Stimulated activated CD4-positive, alpha-beta T cell treated with anti-CD3 and anti-CD28 coated beads, Interleukin-2, amount 100 ng/mL, for 4 hours (primary cell): ENCODE results near the gene OXCT1.
"Not testable (repeated sequence)": the region's sequence is repeated elsewhere in the genome, so short reads cannot be mapped to it uniquely, and the experiment has no call there.

ENCODE experiments used
- DNase-seq: peaks from one replicate; pipeline ENCODE4 v3.0.0-alpha.2; 2020; ENCODE audit warnings: low read depth

The OXCT1 gene

GRCh38 chr5:41772785-41773442, 97.3 kb downstream of the OXCT1 start:
- no peak for DNase-seq

GRCh38 chr5:41772056-41772455, 98.2 kb downstream of the OXCT1 start:
- DNase-seq: no peak

GRCh38 chr5:41770799-41771198, 99.4 kb downstream of the OXCT1 start:
- no peak for DNase-seq

- DNase-seq: no peak
Observed at GRCh38 chr5:41768692-41769091, 101.5 kb downstream of the OXCT1 start.

DNA sequence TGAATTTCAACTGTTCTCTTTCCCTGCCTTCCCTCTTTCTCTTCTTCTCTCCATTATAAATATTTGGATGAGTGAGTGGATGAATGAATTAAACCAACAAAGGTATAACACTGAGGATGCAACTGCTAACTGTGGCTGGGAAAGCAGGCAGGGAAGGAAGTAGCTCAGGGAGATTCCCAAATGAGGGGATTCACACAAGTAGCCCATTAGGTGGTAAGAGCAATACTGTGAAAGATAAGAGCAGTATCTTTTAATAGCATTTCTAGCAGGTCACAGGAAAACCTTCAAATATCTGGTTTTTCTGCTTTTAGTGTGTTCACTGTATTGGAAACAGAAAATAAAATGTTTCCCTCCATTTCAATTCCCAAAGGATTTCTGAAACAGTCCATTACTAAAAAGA, 105.6 kb downstream of the OXCT1 start:
- DNase-seq: no peak

- no peak for DNase-seq
Observed at GRCh38 chr5:41763574-41763973, 106.7 kb downstream of the OXCT1 start.

DNA sequence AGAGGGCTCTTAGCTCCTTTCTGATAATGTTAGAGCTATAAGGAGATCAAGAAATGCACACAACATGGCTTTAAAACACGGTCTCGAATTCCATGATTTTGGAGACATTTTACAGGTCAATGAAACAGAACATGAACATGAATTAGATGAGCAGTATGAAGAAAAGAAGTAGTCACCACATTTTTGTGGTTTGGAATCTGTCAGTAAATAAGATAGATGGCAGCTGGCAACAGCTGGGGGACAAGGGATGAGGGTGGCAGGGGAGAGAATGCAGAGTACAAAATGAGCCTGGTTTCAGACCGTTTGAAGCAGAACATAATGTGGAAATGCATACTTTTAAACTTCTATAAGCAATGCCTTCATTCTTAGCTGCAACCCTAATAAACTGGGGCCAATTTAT, 107.1 kb downstream of the OXCT1 start:
- no peak for DNase-seq

GRCh38 chr5:41762426-41762825, 107.8 kb downstream of the OXCT1 start:
- no peak for DNase-seq

DNA sequence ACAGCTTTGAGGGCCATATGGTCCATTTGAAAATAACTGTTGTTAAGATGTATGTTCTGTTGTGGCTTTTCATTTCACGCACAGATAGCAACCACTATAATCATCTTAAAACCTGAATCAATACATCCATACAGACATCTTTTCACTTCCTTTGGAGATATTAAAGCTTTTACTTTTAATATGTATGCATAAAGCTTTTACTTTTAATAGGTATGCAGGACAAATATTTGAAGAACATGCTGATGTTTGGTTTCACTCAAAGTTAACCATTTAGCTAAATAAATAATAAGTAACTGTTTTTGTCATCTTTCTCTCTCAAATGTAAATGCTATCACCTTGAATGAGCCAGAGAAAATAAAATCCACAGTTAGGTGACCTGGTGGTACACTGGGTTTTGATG, 108.6 kb downstream of the OXCT1 start:
- no peak for DNase-seq

GRCh38 chr5:41755705-41756104, 114.5 kb downstream of the OXCT1 start:
- DNase-seq: no peak

DNA sequence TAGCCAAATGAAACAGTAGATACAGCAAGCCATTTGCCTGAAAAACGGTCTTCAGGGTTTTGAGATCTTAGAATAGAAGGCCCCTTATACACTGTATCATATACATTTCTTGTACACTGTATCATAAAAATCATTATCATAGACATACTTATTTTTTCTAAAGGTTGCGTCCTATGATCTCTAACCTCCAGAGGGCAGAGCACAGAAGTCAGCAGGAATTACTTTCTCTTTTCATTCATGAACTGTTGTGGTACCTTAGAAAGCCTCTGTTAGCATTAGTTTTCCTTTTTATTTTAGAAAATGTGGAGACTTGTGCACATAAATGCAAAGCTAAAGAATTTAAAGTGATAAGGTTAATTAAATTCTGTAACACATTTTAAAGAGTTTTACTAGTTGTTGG, 115.4 kb downstream of the OXCT1 start:
- DNase-seq: no peak

DNA sequence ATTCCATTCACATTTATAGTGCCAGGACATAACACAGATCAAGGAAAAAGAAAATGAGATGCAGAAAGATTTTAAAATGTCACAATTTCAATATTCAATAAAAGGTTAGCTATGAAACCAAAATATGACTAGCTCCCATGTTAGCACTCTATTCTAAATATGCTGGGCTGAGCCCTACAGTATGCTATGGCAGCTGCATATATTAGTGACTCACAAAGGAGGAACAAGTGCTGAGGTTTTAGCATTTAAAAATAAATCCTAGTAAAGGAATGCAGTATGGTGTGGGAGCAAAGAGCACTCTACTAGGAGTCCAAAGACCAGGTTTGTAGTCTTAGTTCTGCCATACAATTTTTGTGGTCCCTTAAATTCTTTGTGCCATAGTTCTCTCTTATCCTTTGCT, 118.4 kb downstream of the OXCT1 start:
- DNase-seq: no peak

DNA sequence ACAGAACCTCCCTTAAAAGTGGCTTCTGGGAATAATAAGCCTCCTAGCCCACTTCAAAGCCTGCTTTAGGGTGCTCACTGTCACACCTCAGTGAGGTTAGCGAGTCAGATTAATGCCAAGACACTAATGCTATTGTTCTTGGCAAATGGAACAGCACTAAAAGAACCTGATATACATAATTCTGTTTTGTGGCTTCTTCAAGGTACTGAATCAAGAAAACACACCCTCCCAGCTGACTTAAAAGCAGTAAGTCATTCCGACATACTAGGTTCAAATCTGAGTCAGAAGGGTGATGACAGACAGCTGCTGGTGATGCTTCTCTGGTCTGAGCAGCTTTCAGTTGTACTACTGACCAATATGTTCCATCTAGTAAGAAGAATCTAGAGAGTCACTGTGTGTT, 121.6 kb downstream of the OXCT1 start:
- no peak for DNase-seq

DNA sequence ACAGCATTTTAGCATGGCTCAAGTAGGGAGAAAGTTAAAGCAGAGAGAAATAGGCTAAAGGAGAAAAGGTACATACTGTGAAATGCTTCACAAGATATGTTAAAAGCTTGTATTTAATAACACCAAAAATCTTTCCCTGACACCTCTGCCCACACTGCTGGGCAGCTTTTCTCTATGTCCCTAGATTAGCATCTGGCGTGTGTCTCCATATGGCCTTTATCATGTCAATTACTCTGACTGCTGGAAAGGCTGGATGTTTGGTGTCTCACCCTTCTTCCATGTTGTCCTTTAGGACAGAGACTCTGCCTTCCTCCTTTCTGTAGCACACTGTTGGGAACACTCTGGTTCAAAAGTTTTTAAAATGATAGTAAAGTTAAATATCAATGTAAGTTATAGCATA, 122.5 kb downstream of the OXCT1 start:
- no peak for DNase-seq

GRCh38 chr5:41747301-41747700, 122.9 kb downstream of the OXCT1 start:
- no peak for DNase-seq

DNA sequence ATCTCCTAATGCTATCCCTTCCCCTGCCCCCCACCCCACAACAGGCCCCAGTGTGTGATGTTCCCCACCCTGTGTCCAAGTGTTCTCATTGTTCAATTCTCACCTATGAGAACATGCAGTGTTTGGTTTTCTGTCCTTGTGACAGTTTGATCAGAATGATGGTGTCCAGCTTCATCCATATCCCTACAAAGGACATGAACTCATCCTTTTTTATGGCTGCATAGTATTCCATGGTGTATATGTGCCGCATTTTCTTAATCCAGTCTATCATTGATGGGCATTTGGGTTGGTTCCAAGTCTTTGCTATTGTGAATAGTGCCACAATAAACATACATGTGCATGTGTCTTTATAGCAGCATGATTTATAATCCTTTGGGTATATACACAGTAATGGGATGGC, 127.6 kb downstream of the OXCT1 start:
- DNase-seq: not testable (repeated sequence)

GRCh38 chr5:41738710-41739354, 131.4 kb downstream of the OXCT1 start:
- DNase-seq: no peak

GRCh38 chr5:41736641-41737040, 133.6 kb downstream of the OXCT1 start:
- DNase-seq: no peak

DNA sequence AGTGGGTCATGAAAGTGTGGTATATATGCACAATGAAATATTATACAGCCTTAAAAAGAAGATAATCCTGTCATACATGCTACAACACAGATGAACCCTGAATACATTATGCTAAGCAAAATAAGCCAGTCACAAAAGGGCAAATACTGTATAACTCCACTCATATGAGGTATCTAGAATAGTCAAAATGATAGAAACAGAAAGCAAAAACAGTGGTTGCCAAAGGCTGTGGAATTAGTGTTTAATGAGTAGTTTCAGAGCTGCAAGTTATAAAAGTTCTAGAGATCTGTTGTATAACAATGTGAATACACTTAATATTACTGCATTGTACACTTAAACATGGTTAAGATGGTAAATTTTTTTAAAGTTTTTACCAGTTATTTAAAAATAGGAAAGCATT, 135.0 kb downstream of the OXCT1 start:
- DNase-seq: no peak

DNA sequence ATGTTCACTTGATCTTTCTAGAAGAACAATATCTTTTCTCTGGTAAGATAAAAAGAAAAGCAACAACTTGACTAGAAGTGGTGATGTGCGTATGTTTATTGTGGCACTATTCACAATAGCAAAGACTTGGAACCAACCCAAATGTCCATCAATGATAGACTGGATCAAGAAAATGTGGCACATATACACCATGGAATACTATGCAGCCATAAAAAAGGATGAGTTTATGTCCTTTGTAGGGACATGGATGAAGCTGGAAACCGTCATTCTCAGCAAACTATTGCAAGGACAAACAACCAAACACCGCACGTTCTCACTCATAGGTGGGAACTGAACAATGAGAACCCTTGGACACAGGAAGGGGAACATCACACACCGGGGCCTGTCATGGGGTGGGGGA, 140.8 kb downstream of the OXCT1 start:
- DNase-seq: not testable (repeated sequence)

DNA sequence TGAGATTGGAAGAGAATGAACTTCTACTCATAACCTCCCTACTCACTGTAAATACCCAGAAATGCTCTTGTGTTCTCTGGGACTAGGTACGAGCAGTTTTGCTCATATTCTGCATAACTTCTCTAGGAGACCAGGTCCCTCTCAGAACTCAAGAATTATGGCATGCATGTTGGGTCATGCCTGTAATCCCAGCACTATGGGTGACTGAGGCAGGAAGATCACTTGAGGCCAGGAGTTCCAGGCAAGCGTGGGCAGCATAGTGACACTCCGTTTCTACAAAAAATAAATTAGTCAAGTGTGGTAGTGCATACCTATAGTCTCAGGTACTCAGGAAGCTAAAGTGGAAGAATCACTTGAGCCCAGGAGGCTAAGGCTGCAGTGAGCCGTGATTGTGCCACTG, 141.9 kb downstream of the OXCT1 start:
- no peak for DNase-seq

DNA sequence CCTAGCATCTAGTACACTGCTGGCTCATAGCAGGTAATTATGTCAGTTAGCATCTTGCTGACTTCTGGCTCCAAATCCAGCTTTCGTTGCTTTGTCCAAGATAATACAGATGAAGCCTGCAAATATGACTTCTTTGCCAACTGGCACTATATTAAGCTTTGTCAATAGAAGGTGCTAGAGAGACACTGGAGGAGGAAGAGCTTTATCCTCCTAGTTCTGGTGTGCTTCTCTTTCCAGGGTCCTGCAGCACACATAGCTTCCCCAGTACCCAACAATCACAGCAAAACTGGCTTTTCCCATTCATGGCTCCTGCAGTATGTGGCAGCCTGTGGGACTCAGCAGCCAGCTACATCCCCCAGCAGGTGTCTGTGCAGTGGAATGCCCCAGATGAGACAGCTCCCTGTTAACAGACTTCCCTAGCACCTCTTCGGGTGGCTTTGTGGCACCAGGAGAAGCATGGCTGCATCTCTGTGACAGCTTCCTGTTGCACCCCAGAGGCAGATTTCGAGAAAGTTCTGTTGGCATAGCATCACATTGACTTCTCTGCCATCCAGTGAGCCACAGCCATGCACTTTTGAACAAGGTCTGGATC, 147.8 kb downstream of the OXCT1 start:
- DNase-seq: no peak

DNA sequence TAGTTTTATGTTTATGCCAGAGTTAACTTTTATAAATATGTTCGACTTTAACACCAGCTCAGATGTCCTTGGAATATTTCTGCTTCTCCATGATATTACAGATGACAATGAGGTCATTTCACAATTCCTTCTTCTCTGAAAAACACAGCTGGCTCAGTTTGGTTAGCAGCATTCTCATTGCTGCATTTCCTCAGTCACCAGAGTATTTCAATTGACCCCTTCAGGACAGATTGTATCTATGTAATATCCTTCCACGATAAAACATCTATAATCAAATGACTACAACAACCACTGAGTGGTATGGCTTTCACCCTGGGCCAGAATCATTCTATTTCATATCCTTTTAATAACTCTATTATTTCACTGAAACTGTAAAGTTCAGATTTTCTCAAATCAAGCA, 148.7 kb downstream of the OXCT1 start:
- no peak for DNase-seq

GRCh38 chr5:41716382-41716781, 153.8 kb downstream of the OXCT1 start:
- no peak for DNase-seq
